GM12874 (cell line): Measurements from ENCODE around the gene ITGAE.

ENCODE experiments used
- TF ChIP-seq, protein P1 (sequence below): IDR thresholded peaks from 2 replicates; pipeline ENCODE4 v1.5.1; 2011; ENCODE audit warnings: low read depth, mild to moderate bottlenecking, control low read depth, low read length, moderate library complexity; ENCODE audit not compliant: insufficient read depth

The ITGAE gene

DNA sequence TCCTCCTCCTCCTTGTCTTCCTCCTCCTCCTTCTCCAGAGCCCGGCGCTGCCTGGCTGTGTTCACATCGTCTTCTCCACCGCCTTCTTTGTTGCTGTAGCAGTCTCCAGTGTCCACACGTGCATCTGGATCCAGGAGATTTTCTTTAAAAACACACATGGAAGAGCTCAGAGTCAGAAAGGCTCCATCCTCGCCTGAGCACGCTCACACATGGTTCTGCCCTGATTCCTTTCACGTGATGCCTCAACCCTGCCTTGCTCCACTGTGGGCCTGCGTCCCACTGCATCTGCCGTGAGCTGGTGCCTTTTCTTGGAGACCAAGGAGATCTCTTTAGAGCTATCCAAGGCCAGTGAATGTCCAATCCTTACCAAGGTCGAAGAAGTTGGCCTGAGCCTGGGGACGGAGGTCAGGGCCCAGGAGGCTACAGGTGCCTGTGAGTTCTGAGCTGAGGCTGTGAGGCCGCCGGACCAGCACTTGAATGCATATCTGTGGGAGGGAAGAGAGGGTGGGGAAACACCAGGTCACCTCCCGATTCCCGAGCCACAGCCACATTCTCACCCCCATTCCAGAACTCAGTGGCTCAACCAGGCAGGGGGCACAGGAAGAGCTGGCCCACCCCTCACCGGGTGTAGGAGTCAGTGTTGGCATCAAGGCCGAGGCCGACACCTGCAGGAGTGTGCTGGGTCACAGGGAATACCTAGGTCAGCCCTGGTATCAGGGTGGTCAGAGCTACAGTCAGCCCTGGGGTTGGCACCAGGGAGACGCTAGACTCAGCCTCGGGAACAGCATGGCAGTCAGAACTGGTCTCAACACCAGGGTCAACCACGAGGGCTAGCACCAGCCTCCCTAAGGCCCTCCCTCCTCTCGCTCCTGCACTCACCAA is 39.7 kb downstream of the ITGAE start:
- TF ChIP-seq, protein P1, sequence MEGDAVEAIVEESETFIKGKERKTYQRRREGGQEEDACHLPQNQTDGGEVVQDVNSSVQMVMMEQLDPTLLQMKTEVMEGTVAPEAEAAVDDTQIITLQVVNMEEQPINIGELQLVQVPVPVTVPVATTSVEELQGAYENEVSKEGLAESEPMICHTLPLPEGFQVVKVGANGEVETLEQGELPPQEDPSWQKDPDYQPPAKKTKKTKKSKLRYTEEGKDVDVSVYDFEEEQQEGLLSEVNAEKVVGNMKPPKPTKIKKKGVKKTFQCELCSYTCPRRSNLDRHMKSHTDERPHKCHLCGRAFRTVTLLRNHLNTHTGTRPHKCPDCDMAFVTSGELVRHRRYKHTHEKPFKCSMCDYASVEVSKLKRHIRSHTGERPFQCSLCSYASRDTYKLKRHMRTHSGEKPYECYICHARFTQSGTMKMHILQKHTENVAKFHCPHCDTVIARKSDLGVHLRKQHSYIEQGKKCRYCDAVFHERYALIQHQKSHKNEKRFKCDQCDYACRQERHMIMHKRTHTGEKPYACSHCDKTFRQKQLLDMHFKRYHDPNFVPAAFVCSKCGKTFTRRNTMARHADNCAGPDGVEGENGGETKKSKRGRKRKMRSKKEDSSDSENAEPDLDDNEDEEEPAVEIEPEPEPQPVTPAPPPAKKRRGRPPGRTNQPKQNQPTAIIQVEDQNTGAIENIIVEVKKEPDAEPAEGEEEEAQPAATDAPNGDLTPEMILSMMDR, result no peak

DNA sequence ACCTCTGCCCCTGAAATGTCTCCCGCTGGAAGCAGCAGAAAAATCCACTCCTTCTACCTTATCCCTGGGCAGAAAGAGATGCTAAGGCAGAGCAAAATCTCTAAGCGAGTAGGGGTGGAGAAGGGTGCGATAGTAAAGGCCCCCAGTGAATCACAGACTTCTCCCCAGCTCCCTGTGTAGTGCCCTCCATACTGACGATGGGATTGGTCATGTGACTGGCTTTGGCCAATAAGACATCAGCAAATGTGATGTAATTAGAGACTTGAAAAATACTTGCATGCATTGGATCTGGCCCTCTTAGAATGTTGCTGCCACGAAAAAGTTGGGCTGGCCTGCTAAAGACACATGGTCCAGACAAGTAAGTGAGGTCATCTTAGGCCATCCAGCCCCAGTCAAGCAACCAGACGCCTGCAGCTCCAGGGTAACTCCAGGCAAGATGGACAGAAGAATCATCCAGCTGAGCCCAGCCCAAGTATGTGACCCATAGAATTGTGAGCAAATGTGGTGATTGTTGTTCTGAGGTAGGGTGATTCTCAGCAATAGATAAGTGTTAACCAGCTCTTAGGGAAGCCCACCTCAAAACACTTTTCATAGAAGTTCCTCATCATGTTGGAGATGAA is 41.3 kb downstream of the ITGAE start:
- TF ChIP-seq, protein P1, result no peak

DNA sequence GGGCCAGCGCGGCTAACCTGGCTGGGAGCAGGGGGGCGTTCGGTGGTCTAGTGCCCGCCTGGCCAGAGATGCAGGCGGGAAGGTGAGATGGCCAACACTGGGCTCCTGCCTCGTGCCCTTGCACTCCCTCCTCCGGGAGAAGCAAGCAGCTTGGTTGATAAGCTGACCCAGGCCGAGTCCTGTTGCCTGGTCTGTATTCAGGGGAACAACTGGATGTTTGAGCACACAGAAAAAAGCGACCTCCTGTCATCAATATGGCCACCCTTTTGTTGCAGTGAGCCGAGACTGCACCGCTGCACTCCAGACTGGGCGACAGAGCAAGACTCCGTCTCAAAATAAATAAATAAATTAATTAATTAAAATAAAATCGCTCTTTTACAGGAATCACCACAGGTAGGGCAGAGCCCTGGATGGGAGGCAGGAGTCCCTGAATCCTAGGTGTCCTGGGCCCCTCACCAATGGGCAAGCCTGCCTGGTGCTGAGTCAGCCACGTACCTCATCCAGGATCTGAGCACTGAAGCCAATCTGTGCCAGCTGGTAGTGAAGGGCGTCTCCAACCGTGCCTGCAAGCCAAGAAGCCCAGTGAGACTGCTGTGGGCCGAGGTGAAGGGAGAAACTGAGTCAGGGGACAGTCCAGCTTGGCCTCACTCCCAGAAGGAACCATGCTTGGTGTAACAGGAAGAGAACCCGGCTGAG is 45.5 kb downstream of the ITGAE start:
- TF ChIP-seq, protein P1, result no peak

DNA sequence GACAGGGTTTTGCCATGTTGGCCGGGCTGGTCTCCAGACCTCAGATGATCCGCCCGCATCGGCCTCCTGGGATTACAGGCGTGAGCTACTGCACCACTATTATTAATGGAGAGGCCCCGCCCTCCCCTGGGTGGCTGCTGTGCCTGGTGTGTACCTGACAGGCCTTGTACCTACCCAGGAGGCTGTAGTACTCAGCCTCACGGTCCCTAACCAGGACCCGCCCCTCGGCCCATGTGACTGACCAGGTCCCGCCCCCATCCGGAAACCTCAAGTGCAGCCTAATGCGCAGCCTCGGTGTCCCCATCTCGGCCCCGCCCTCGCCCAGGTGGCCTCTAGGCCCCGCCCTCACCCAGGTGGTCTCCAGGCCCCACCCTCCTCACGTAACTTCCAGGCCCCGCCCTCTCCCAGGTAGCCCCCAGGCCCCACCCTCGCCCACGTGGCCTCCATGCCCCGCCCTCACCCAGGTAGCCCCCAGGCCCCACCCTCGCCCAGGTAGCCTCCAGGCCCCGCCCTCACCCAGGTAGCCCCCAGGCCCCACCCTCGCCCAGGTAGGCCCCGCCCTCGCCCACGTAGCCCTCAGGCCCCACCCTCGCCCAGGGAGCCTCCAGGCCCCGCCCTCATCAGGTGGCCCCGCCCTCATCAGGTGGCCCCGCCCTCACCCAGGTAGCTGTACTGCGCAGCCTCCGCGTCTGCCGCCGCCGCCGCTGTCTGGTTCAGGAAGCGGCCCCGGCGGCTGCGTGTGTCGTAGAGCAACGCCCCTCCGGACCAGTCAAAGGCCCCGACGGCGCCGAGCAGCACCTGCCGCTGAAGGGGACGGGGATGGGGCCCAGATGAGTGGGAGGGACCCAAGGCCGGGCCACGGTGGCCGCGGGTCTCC is 46.3 kb downstream of the ITGAE start:
- TF ChIP-seq, protein P1, result no peak

DNA sequence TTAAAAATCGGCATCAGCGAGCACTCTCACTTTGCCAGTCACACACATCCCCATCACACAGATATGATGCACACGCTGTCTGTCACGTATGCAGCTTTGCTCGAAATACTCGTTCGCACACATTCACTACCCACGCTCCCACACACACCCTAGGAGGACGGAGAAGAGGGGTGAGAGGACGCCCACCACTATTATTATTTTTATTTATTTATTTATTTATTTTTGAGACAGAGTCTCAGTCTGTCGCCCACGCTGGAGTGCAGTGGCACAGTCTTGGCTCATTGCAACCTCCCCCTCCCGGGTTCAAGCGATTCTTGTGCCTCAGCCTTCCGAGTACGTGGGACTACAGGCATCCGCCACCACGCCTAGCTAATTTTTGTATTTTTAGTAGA is 46.9 kb downstream of the ITGAE start:
- TF ChIP-seq, protein P1, result no peak

DNA sequence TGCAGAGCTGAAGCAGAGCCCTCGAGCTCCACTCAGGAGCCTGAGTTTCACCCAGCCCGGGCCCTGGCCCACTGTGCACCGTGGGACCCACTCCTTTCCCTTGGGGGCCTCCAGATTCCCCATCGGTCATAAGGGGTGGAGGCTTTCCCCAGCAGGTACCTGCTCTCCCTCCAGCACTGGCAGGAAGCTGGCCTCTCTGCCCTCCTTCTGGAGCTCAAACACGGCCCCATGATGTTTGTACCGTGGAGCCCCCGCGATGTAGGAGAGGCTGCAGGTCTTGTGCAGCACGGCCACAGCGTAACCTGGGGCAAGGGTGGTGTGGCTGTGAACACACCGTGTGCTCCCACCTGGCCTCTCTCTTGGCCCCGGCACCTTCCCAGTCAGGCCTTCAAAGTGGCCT is 47.4 kb downstream of the ITGAE start:
- TF ChIP-seq, protein P1, result no peak

DNA sequence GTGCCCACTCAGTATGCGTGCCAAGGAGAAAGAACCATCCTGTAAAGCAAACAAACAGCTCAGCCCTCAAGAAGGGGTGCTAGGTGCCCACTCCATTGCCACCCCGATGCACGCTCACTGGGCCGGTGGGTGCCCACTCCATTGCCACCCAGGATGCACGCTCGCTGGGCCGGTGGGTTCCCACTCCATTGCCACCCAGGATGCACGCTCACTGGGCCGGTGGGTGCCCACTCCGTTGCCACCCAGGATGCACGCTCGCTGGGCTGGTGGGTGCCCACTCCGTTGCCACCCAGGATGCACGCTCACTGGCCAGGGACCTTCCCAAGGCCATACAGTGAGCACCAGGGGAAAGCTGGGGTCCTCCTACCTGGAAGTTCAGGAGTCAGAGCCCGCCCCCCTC is 49.2 kb downstream of the ITGAE start:
- TF ChIP-seq, protein P1, result no peak
